IMR-90 (cell line): ENCODE data around the gene LRRFIP1. TPM values are rescaled to one million over a fixed set of nuclear protein-coding genes. Genes with fewer than 3 reads are reported as not detected.

Source experiments
- ATAC-seq: fragments of 200-7000 bp; cut with Tn5 transposase; 2 replicates; pipeline ENCODE4 v1.9.1; 2020; ENCODE audit warnings: low read depth, mild to moderate bottlenecking, moderate library complexity
- BruUV-seq: library from RNA; stranded (reverse); fragments of 400-500 nt; replicated peaks from 2 replicates; lab custom pipeline; 2021; lab: Mats Ljungman, UMichigan
- CTCF ChIA-PET: fragments of 300-600 bp; formaldehyde crosslinking; extraction: SDS; loops from one replicate; lab custom pipeline; 2021; ENCODE audit warnings: antibody characterized with exemption; lab: Yijun Ruan, JAX
- POLR2A ChIA-PET: fragments of 300-600 bp; sonication (Branson Sonifier 250); formaldehyde crosslinking; loops from one replicate; lab custom pipeline; 2022; ENCODE audit warnings: antibody characterized with exemption; ENCODE audit not compliant: unreplicated experiment; lab: Charles Lee
- DNase-seq: peaks from one replicate; pipeline ENCODE4 v3.0.0; 2013
- H2AFZ ChIP-seq: replicated peaks from 2 replicates; pipeline ENCODE3; 2013; ENCODE audit warnings: low read length, mild to moderate bottlenecking; ENCODE audit not compliant: poor library complexity
- H2AK5ac ChIP-seq: 2 replicates; pipeline ENCODE4 v1.6.1; 2013; ENCODE audit warnings: low read depth, low read length, inconsistent platforms
- H2AK9ac ChIP-seq: replicated peaks from 2 replicates; pipeline ENCODE3; 2013; ENCODE audit warnings: mild to moderate bottlenecking, low read depth, low read length, moderate library complexity; ENCODE audit not compliant: poor library complexity
- H2BK120ac ChIP-seq: 2 replicates; pipeline ENCODE4 v1.6.1; 2013; ENCODE audit warnings: low read depth, low read length, inconsistent platforms
- H2BK15ac ChIP-seq: 3 replicates; pipeline ENCODE4 v1.6.1; 2013; ENCODE audit warnings: low read depth, low read length, inconsistent platforms
- H2BK20ac ChIP-seq: 2 replicates; pipeline ENCODE4 v1.6.1; 2013; ENCODE audit warnings: low read depth, mild to moderate bottlenecking, inconsistent platforms, low read length, moderate library complexity
- H2BK5ac ChIP-seq: 2 replicates; pipeline ENCODE4 v1.6.1; 2013; ENCODE audit warnings: mild to moderate bottlenecking, low read depth, low read length, inconsistent platforms; ENCODE audit not compliant: poor library complexity, severe bottlenecking
- H3K14ac ChIP-seq: replicated peaks from 2 replicates; pipeline ENCODE4 v1.6.1; 2013; ENCODE audit warnings: low read depth, low read length, inconsistent platforms
- H3K18ac ChIP-seq: 2 replicates; pipeline ENCODE4 v1.6.1; 2013; ENCODE audit warnings: low read depth, low read length, control low read depth
- H3K23ac ChIP-seq: 2 replicates; pipeline ENCODE4 v1.6.1; 2013; ENCODE audit warnings: low read depth, low read length, inconsistent platforms
- H3K27ac ChIP-seq: 2 replicates; pipeline ENCODE4 v1.5.1; 2013; ENCODE audit warnings: mild to moderate bottlenecking, control low read depth, low read length; ENCODE audit not compliant: insufficient read depth
- H3K27me3 ChIP-seq: 2 replicates; pipeline ENCODE4 v1.6.1; 2013; ENCODE audit warnings: low read length; ENCODE audit not compliant: control insufficient read depth, insufficient read depth
- H3K36me3 ChIP-seq: 2 replicates; pipeline ENCODE4 v1.6.1; 2013; ENCODE audit warnings: low read length, mixed read lengths; ENCODE audit not compliant: control insufficient read depth, insufficient read depth
- H3K4ac ChIP-seq: 2 replicates; pipeline ENCODE4 v1.6.1; 2013; ENCODE audit warnings: low read depth, low read length, inconsistent platforms
- H3K4me1 ChIP-seq: 2 replicates; pipeline ENCODE4 v1.6.1; 2013; ENCODE audit warnings: low read length, mixed read lengths; ENCODE audit not compliant: control insufficient read depth, insufficient read depth
- H3K4me2 ChIP-seq: 2 replicates; pipeline ENCODE4 v1.6.1; 2013; ENCODE audit warnings: low read depth, mild to moderate bottlenecking, control low read depth, low read length, moderate library complexity
- H3K4me3 ChIP-seq: 2 replicates; pipeline ENCODE4 v1.5.1; 2013; ENCODE audit warnings: low read depth, mild to moderate bottlenecking, control low read depth, low read length, moderate library complexity; ENCODE audit not compliant: insufficient read depth
- H3K56ac ChIP-seq: 2 replicates; pipeline ENCODE4 v1.6.1; 2013; ENCODE audit warnings: low read length, inconsistent platforms; ENCODE audit not compliant: insufficient read depth; ENCODE audit errors: extremely low read depth
- H3K79me1 ChIP-seq, 2 experiments: 2 replicates each; pipeline ENCODE4 v1.6.1; 2013; ENCODE audit warnings: low read length in 2 of 2, inconsistent platforms in 1 of 2, low read depth in 1 of 2
- H3K9ac ChIP-seq: 2 replicates; pipeline ENCODE4 v1.6.1; 2013; ENCODE audit warnings: low read depth, low read length, control low read depth
- H3K9me1 ChIP-seq: 2 replicates; pipeline ENCODE4 v1.6.1; 2013; ENCODE audit warnings: low read length, inconsistent platforms; ENCODE audit not compliant: insufficient read depth
- H3K9me3 ChIP-seq: 2 replicates; pipeline ENCODE4 v1.6.1; 2013; ENCODE audit warnings: low read length; ENCODE audit not compliant: control insufficient read depth, insufficient read depth
- H4K20me1 ChIP-seq: 2 replicates; pipeline ENCODE4 v1.6.1; 2013; ENCODE audit warnings: low read length, inconsistent platforms; ENCODE audit not compliant: insufficient read depth
- H4K5ac ChIP-seq: 2 replicates; pipeline ENCODE4 v1.6.1; 2013; ENCODE audit warnings: mild to moderate bottlenecking, low read depth, low read length, control low read depth
- H4K8ac ChIP-seq, 2 experiments: 2 replicates each; pipeline ENCODE4 v1.6.1; 2013; ENCODE audit warnings: low read depth in 2 of 2, low read length in 2 of 2, control low read depth in 1 of 2, inconsistent platforms in 1 of 2
- H4K91ac ChIP-seq: 2 replicates; pipeline ENCODE4 v1.6.1; 2013; ENCODE audit warnings: low read depth, low read length, inconsistent platforms; ENCODE audit not compliant: insufficient read depth
- BHLHE40 ChIP-seq: fragments of 150-350 bp; IDR thresholded peaks from 2 replicates; pipeline ENCODE4 v1.6.1; 2016; ENCODE audit warnings: mild to moderate bottlenecking, low read depth, low read length
- MAFK ChIP-seq: IDR thresholded peaks from 2 replicates; pipeline ENCODE4 v1.6.1; 2012; ENCODE audit warnings: low read depth, low read length, improper control_type of control experiment
- MAZ ChIP-seq: IDR thresholded peaks from 2 replicates; pipeline ENCODE4 v1.6.1; 2012; ENCODE audit warnings: low read depth, mild to moderate bottlenecking, low read length, improper control_type of control experiment, moderate library complexity, borderline replicate concordance
- MXI1 ChIP-seq: IDR thresholded peaks from 2 replicates; pipeline ENCODE4 v1.6.1; 2012; ENCODE audit warnings: low read depth, mild to moderate bottlenecking, low read length, moderate library complexity, borderline replicate concordance
- RAD21 ChIP-seq: IDR thresholded peaks from 2 replicates; pipeline ENCODE4 v1.6.1; 2012; ENCODE audit warnings: low read length, improper control_type of control experiment
- RCOR1 ChIP-seq: IDR thresholded peaks from 2 replicates; pipeline ENCODE4 v1.6.1; 2012; ENCODE audit warnings: mild to moderate bottlenecking, low read length, improper control_type of control experiment; ENCODE audit not compliant: insufficient replicate concordance
- SMC3 ChIP-seq: fragments of 150-350 bp; IDR thresholded peaks from 2 replicates; pipeline ENCODE4 v1.6.1; 2016; ENCODE audit warnings: low read depth, mild to moderate bottlenecking, antibody characterized with exemption, low read length, moderate library complexity
- WGBS, 2 experiments: methylation state at CpG; one replicate each; pipeline versions ENCODE4 v1.1.5 to v1.1.7; 2013; ENCODE audit warnings: missing lambda C conversion rate in 2 of 2; ENCODE audit not compliant: insufficient read length in 1 of 2; ENCODE audit errors: extremely low coverage in 2 of 2; 5-methylcytosine and 5-hydroxymethylcytosine counted together
- dilution Hi-C: fragments of 300-500 bp; cut with HindIII; formaldehyde crosslinking; loops from one replicate; pipeline ENCODE4 v1.14.3; 2018; ENCODE audit warnings: low sequenced_read_pairs; ENCODE audit not compliant: unreplicated experiment
- in situ Hi-C: fragments of 300-500 bp; cut with MboI; formaldehyde crosslinking; loops from 3 replicates; pipeline ENCODE4 v1.14.3; 2019; ENCODE audit warnings: low sequenced_read_pairs, inconsistent platforms, mixed read lengths
- intact Hi-C: fragments of 100-400 bp; cut with micrococcal nuclease; formaldehyde crosslinking; loops from 2 replicates; pipeline ENCODE4 v1.10.0; 2022
- polyA plus RNA-seq, 3 experiments: library from polyadenylated mRNA; depleted of rRNA; stranded (reverse); fragments of >200 nt; gene quantifications; 2 replicates each; pipeline ENCODE4 v1.2.3, GENCODE V29; 2012; ENCODE audit warnings: low replicate concordance in 1 of 3
- total RNA-seq: library from RNA; depleted of rRNA; stranded (reverse); fragments of >200 nt; gene quantifications from 2 replicates; pipeline ENCODE4 v1.2.3, GENCODE V29; 2012
- TF ChIP-seq, protein P1 (sequence below): fragments of 150-350 bp; IDR thresholded peaks from 2 replicates; pipeline ENCODE4 v1.6.1; 2017; ENCODE audit warnings: mild to moderate bottlenecking, antibody characterized with exemption, low read length, low read depth
- TF ChIP-seq, protein P2 (sequence below): conservative IDR thresholded peaks from 2 replicates; pipeline ENCODE4 v1.5.1; 2012; ENCODE audit warnings: mild to moderate bottlenecking, low read depth, low read length, improper control_type of control experiment

Gene LRRFIP1
- total and polyA plus RNA-seq, 2 of the 4 experiments (the other 2 are of a cell fraction) = 52.2 to 54.4 TPM

DNA sequence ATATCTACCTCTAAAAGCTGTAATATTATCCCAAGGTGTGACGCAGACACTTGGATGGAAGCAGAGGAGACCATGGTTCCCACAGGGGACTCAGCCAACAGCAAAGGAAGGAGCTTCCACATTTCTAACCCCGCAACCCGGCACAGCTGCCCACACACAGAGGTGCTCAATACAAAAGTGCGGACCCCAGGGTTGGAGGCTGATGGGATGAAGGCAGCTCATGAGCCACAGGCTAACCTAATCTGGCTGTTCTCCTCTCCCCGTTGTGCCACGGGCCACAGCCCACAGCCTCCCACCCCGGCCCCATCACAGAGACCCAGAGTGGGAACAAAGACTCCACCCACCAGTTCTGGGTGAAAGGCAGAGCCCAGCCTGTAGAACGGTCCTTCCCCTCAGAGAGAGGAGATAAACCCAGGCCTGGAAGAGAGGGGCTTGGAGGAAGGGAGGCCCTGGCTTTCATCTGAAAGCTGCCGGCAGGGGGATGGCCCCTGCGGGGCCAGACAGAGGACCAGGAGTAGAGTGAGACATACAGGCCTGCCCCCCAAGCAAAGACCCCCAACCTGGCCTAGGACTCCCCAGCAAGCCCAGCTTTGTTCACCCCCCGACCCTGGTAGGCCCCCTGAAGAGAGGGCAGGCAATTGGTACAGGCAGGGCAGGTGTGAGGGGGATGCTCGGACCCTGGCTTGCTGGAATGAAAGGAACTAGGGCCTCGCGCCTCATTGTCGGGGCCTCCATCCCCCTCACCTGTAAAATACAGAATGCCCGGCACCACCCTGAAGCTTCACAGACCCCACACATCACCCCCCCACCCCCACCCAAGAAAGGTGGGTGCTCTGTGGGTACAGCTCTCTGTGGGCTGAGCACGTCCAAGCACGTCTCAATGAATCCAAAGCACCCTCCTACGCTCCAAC is 43.7 kb upstream of the LRRFIP1 start:
- dilution Hi-C loops = no loop called here
- H3K9ac ChIP-seq = no peak overlapping the region
- WGBS, 2 experiments = 62% methylated on average over 3 of the region's 19 CpGs; no CpG with 5 or more reads in 1 of the 2 experiments
- no peak overlapping the region for H3K4ac ChIP-seq
- no peak overlapping the region for H2BK120ac ChIP-seq
- no peak overlapping the region for H4K8ac ChIP-seq
- ChIA-PET CTCF (interaction anchor here (0.6 to 2.9 kb wide), 2 partner anchors 161 to 162 kb away, joined by 3 to 20 read pairs; no protein-coding TSS in a partner anchor), POLR2A (no interaction called here)
- no peak overlapping the region for H2BK20ac ChIP-seq
- H3K14ac ChIP-seq = no peak overlapping the region
- H2BK5ac ChIP-seq = no peak overlapping the region
- TF ChIP-seq BHLHE40 (no peak), MAFK (no peak), MAZ (no peak), MXI1 (no peak), SMC3 (no peak), RCOR1 (no peak), RAD21 (no peak)
- TF ChIP-seq, protein P1, sequence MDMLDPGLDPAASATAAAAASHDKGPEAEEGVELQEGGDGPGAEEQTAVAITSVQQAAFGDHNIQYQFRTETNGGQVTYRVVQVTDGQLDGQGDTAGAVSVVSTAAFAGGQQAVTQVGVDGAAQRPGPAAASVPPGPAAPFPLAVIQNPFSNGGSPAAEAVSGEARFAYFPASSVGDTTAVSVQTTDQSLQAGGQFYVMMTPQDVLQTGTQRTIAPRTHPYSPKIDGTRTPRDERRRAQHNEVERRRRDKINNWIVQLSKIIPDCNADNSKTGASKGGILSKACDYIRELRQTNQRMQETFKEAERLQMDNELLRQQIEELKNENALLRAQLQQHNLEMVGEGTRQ = no peak
- TF ChIP-seq, protein P2, sequence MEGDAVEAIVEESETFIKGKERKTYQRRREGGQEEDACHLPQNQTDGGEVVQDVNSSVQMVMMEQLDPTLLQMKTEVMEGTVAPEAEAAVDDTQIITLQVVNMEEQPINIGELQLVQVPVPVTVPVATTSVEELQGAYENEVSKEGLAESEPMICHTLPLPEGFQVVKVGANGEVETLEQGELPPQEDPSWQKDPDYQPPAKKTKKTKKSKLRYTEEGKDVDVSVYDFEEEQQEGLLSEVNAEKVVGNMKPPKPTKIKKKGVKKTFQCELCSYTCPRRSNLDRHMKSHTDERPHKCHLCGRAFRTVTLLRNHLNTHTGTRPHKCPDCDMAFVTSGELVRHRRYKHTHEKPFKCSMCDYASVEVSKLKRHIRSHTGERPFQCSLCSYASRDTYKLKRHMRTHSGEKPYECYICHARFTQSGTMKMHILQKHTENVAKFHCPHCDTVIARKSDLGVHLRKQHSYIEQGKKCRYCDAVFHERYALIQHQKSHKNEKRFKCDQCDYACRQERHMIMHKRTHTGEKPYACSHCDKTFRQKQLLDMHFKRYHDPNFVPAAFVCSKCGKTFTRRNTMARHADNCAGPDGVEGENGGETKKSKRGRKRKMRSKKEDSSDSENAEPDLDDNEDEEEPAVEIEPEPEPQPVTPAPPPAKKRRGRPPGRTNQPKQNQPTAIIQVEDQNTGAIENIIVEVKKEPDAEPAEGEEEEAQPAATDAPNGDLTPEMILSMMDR = no peak
- H3K79me1 ChIP-seq = no peaks in the 10 kb centered on the region
- H4K91ac ChIP-seq = no peak overlapping the region
- no peak overlapping the region for H3K27ac ChIP-seq
- H3K4me3 ChIP-seq = no peak overlapping the region
- H2BK15ac ChIP-seq = no peak overlapping the region; the same call in 2 of the 3 replicates
- no peak overlapping the region for H2AFZ ChIP-seq
- H3K9me1 ChIP-seq = 0 out of 2 replicates have a peak, but pooled peaks cover 3% of the 10 kb centered on the region
- H3K4me2 ChIP-seq = no peak overlapping the region
- H3K18ac ChIP-seq = no peak overlapping the region
- DNase-seq (no peak), ATAC-seq (no peak)
- H3K9me3 ChIP-seq = peaks cover 3% of the 10 kb centered on the region; the same call in 1 of the 2 replicates
- H3K27me3 ChIP-seq = peaks cover 2% of the 10 kb centered on the region; the same call in 1 of the 2 replicates
- no peaks in the 10 kb centered on the region for H4K20me1 ChIP-seq
- BruUV-seq = no TSS peak
- no peaks in the 10 kb centered on the region for H3K4me1 ChIP-seq
- H3K56ac ChIP-seq = no peak overlapping the region
- no peaks in the 10 kb centered on the region for H3K36me3 ChIP-seq
- in situ Hi-C loops = no loop called here
- no peak overlapping the region for H3K23ac ChIP-seq
- intact Hi-C loops = no loop called here
- no peak overlapping the region for H2AK9ac ChIP-seq
- no peak overlapping the region for H2AK5ac ChIP-seq
- no peak overlapping the region for H4K5ac ChIP-seq
